Fibroblast of lung (primary cell): ENCODE results near the gene KPNA2.

ENCODE experiments used
- CTCF ChIP-seq, 2 donors: IDR thresholded peaks in 1 of 2; conservative IDR thresholded peaks in 1 of 2; 1 replicate in 1 of 2; 2 replicates in 1 of 2; pipeline ENCODE4 v1.5.1; 2011 to 2012; ENCODE audit warnings: low read length in 2 of 2, control low read depth in 1 of 2, inconsistent platforms in 1 of 2, low read depth in 1 of 2, mild to moderate bottlenecking in 1 of 2
- EZH2 ChIP-seq: IDR thresholded peaks from 2 replicates; pipeline ENCODE4 v1.5.1; 2012; ENCODE audit warnings: low read length, control low read depth, mild to moderate bottlenecking; ENCODE audit errors: missing control alignments

GRCh38 chr17:67998466-67998865 is 37.1 kb upstream of the KPNA2 start:
- no peak for TF ChIP-seq CTCF (conservative IDR thresholded peaks at IDR 0.05 in 1 of 2, IDR thresholded peaks at IDR 0.05 in 1 of 2; ENCODE audit: low read depth in 1 of 2, low read length in 2 of 2)
- no peak for TF ChIP-seq EZH2
